ENCODE results near the gene MAFF.
"Not testable (repeated sequence)": the region's sequence is repeated elsewhere in the genome, so short reads cannot be mapped to it uniquely, and the experiment has no call there.

The MAFF gene

DNA sequence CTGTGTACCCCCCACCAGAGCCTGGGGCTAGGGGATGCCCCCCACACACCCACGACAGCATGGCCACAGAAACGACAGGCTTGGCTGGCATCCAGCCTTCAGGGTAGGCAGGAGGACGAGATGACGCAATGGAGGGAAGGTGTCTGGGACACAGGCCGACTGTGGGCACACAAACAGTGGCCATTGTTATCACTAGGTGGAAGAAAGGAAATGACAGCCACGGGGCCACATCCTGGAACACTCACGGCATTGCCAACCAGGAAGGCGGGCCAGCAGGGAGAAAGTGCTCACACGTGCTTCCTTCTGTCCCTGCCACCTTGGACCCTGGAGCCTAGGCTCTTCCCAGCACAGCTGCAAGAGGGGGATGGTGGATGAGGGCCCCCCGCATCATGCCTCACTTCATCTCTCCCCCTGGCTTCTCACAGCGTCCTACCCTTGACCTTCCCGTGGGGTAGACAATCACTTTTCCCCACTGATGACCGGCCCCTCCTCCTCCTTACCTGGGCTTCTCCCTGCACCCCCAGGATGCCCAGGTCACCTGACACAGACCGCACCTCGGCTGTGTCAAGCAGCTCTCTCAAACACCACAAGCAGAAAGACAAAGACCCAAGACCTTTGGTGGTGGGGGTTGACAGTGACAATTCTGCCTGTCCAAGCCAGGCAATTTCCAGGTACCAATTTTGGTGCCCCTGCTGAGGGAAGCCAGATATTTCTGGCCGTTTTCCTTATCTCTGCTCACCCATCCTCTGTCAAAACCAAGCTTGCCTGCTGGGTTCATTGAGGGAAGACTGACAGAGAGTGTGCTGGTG lies 28.8 kb upstream of the MAFF start:
- Mint-ChIP-seq H3K36me3 (peaks cover 3% of the 10 kb centered on the region), H3K4me1 (ENCODE audit: low read depth) (peaks cover 11% of the 10 kb centered on the region), H3K27me3 (no peaks in the 10 kb centered on the region), H3K9me3 (ENCODE audit: low read depth) (no peaks in the 10 kb centered on the region), H3K27ac (no peak overlapping the region), H3K4me3 (no peak overlapping the region)

GRCh38 chr22:38173641-38173906 lies 28.2 kb upstream of the MAFF start:
- peaks cover 3% of the 10 kb centered on the region for H3K36me3 Mint-ChIP-seq
- H3K4me3 Mint-ChIP-seq, result no peak overlapping the region
- H3K9me3 Mint-ChIP-seq (ENCODE audit: low read depth), result no peaks in the 10 kb centered on the region
- no peaks in the 10 kb centered on the region for H3K27me3 Mint-ChIP-seq
- peaks cover 11% of the 10 kb centered on the region for H3K4me1 Mint-ChIP-seq (ENCODE audit: low read depth)
- H3K27ac Mint-ChIP-seq, result no peak overlapping the region

GRCh38 chr22:38174626-38175025 lies 27.2 kb upstream of the MAFF start:
- H3K27me3 Mint-ChIP-seq, result no peaks in the 10 kb centered on the region
- H3K36me3 Mint-ChIP-seq, result peaks cover 3% of the 10 kb centered on the region
- no peak overlapping the region for H3K4me3 Mint-ChIP-seq
- H3K27ac Mint-ChIP-seq, result no peak overlapping the region
- no peaks in the 10 kb centered on the region for H3K9me3 Mint-ChIP-seq (ENCODE audit: low read depth)
- peaks cover 17% of the 10 kb centered on the region for H3K4me1 Mint-ChIP-seq (ENCODE audit: low read depth)

- no peak overlapping the region for H3K4me3 Mint-ChIP-seq
- H3K9me3 Mint-ChIP-seq (ENCODE audit: low read depth), result no peaks in the 10 kb centered on the region
- no peak overlapping the region for H3K27ac Mint-ChIP-seq
- peaks cover 25% of the 10 kb centered on the region for H3K4me1 Mint-ChIP-seq (ENCODE audit: low read depth)
- peaks cover 3% of the 10 kb centered on the region for H3K36me3 Mint-ChIP-seq
- no peaks in the 10 kb centered on the region for H3K27me3 Mint-ChIP-seq
Observed at GRCh38 chr22:38175206-38176118, 26.3 kb upstream of the MAFF start.

- Mint-ChIP-seq H3K9me3 (ENCODE audit: low read depth) (no peaks in the 10 kb centered on the region), H3K4me3 (no peak overlapping the region)
Observed at GRCh38 chr22:38176170-38176741, 25.5 kb upstream of the MAFF start.

DNA sequence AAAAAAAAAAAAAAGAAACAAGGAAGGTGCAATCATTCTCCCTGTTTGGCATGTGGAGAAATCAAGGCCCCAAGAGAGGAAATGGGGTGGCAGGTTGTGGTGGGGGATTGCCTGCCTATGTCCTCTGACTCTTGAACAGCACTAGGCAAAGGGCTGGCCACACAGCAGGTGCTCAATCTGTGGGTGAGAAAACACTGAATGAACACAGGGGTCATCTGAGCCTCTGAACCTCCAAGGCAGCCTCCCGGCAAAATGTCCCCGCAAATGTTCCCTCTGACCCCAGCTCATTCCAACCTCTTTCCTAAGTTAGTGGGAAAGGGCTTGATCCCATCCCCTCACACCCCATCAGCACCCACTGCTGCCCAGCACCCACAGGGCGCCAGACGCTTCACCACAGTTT lies 24.8 kb upstream of the MAFF start:
- no peaks in the 10 kb centered on the region for H3K9me3 Mint-ChIP-seq (ENCODE audit: low read depth)
- H3K27me3 Mint-ChIP-seq, result no peaks in the 10 kb centered on the region
- peaks cover 38% of the 10 kb centered on the region for H3K4me1 Mint-ChIP-seq (ENCODE audit: low read depth)
- no peak overlapping the region for H3K4me3 Mint-ChIP-seq
- peaks cover under 1% of the 10 kb centered on the region for H3K36me3 Mint-ChIP-seq
- no peak overlapping the region for H3K27ac Mint-ChIP-seq

More at GRCh38 chr22:38176170-38176741, 25.5 kb upstream of the MAFF start:
- Mint-ChIP-seq H3K36me3 (peaks cover 3% of the 10 kb centered on the region), H3K27me3 (no peaks in the 10 kb centered on the region), H3K4me1 (ENCODE audit: low read depth) (peaks cover 33% of the 10 kb centered on the region), H3K27ac (no peak overlapping the region)

- peaks cover 37% of the 10 kb centered on the region for H3K4me1 Mint-ChIP-seq (ENCODE audit: low read depth)
- not testable (repeated sequence) for H3K36me3 Mint-ChIP-seq; H3K4me3 Mint-ChIP-seq; H3K27ac Mint-ChIP-seq; H3K27me3 Mint-ChIP-seq; H3K9me3 Mint-ChIP-seq (ENCODE audit: low read depth)
Observed at GRCh38 chr22:38177571-38177925, 24.2 kb upstream of the MAFF start.

GRCh38 chr22:38177926-38178604 lies 23.7 kb upstream of the MAFF start:
- Mint-ChIP-seq H3K9me3 (ENCODE audit: low read depth) (no peaks in the 10 kb centered on the region), H3K36me3 (no peaks in the 10 kb centered on the region), H3K4me1 (ENCODE audit: low read depth) (peaks cover 38% of the 10 kb centered on the region), H3K27me3 (no peaks in the 10 kb centered on the region), H3K27ac (no peak overlapping the region), H3K4me3 (no peak overlapping the region)

DNA sequence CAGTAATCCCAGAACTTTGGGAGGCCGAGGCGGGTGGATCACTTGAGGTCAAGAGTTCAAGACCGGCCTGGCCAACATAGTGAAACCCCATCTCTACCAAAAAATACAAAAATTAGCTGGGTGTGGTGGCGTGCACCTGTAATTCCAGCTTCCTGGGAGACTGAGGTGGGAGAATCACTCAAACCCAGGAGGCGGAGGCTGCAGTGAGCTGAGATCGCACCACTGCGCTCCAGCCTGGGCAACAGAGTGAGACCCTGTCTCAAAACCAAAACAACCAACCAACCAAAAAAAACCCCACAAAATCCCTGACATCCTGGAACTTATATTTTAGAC lies 23.2 kb upstream of the MAFF start:
- H3K4me3 Mint-ChIP-seq; H3K9me3 Mint-ChIP-seq (ENCODE audit: low read depth); H3K36me3 Mint-ChIP-seq; H3K27ac Mint-ChIP-seq; H3K27me3 Mint-ChIP-seq: not testable (repeated sequence)
- H3K4me1 Mint-ChIP-seq (ENCODE audit: low read depth), result peaks cover 33% of the 10 kb centered on the region

DNA sequence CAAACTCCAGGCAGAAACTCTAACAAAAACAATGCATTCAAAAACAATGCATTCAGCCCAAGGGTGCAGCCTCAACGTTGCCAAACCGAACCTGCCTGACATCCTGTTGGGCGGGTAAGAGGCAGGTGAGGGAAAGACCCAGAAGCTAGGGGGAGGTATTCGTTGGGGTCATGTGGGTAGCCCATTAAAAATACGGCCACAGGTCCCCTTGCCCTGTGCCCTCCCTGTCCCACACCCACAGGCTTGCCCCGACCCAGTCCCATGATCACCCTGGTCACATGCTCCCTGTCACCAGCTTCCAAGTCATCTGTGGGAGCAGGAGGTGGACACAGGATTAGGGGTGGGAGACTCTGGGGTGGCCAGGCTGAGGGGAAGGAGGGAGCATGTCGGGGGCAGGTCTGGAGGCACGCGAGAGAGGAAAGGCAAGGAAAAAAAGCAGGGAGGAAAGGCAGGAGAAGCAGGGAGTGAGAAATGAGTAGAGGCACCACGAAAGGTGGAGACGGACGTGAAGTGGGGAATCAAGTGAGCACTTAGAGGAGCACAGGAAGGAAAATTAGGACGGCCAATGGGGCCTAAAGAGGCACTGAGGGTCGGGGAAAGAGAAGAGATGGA lies 20.8 kb upstream of the MAFF start:
- Mint-ChIP-seq H3K4me1 (ENCODE audit: low read depth) (peaks cover 32% of the 10 kb centered on the region), H3K36me3 (no peaks in the 10 kb centered on the region), H3K27me3 (no peaks in the 10 kb centered on the region), H3K27ac (peak overlapping the region; percentile 91), H3K4me3 (peak overlapping the region; percentile 92), H3K9me3 (ENCODE audit: low read depth) (no peaks in the 10 kb centered on the region)

GRCh38 chr22:38181453-38182200 lies 20.2 kb upstream of the MAFF start, which contains the start of gene PLA2G6:
PLA2G6 (minus strand) TSS chr22:38181830; CDS start chr22:38169426, 12,404 bp downstream.
- no peaks in the 10 kb centered on the region for H3K9me3 Mint-ChIP-seq (ENCODE audit: low read depth)
- peak within 1 kb of the TSS; percentile 91 for H3K27ac Mint-ChIP-seq
- peaks cover 32% of the 10 kb centered on the region for H3K4me1 Mint-ChIP-seq (ENCODE audit: low read depth)
- no peaks in the 10 kb centered on the region for H3K27me3 Mint-ChIP-seq
- peak within 1 kb of the TSS; percentile 92 for H3K4me3 Mint-ChIP-seq
- no peaks in the 10 kb centered on the region for H3K36me3 Mint-ChIP-seq

GRCh38 chr22:38184788-38185187 lies 17.0 kb upstream of the MAFF start:
- Mint-ChIP-seq H3K27ac (no peak overlapping the region), H3K36me3 (no peaks in the 10 kb centered on the region), H3K27me3 (no peaks in the 10 kb centered on the region), H3K4me3 (no peak overlapping the region), H3K4me1 (ENCODE audit: low read depth) (peaks cover 25% of the 10 kb centered on the region), H3K9me3 (ENCODE audit: low read depth) (no peaks in the 10 kb centered on the region)

DNA sequence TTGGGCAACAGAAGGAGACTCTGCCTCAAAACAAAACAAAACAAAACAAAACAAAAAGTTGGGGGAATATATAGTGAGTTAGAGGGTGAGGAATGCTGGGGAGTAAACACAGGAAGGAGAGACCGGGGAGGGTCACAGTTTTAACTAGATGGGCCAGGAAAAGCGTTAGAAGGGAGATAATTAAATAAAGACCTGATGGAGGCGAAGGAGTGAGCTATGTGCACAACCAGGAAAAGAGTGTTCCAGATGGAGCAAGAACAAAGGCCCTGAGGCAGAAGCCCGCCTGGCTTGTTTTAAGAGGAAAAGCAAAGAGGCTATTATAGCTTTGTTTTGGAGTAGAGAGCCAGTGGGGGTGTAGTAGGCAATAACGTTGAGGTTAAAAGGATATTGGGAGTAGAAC lies 15.4 kb upstream of the MAFF start:
- H3K9me3 Mint-ChIP-seq (ENCODE audit: low read depth), result no peaks in the 10 kb centered on the region
- H3K36me3 Mint-ChIP-seq, result no peaks in the 10 kb centered on the region
- no peak overlapping the region for H3K4me3 Mint-ChIP-seq
- no peak overlapping the region for H3K27ac Mint-ChIP-seq
- peaks cover 9% of the 10 kb centered on the region for H3K4me1 Mint-ChIP-seq (ENCODE audit: low read depth)
- no peaks in the 10 kb centered on the region for H3K27me3 Mint-ChIP-seq
